COLO829 (cell line): ENCODE data around the gene DISC1.
"Not testable (repeated sequence)": the region's sequence is repeated elsewhere in the genome, so short reads cannot be mapped to it uniquely, and the experiment has no call there.

Experiments
- DNase-seq: peaks from one replicate; pipeline ENCODE4 v3.0.0; 2012; ENCODE audit warnings: low spot score

The DISC1 gene

DNA sequence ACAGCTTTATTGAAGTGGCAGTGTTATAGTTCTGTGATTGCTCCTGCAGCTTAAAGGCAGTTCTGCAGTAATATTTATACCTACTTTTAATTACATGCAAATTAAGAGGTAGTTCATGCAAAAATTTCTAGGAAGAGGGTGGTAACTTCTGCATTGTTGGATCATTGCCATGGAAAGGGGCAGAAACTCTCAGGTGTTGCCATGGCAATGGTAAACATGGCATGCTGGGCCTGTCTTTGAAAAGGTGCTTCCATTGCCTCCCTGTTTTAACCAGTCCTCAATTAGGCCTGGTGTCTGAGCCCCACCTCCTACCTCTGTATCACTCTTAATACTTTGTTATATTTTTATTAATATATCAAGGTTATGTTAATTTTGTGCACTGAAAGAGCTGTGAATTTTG, 104.7 kb downstream of the DISC1 start:
- no peak for DNase-seq

DNA sequence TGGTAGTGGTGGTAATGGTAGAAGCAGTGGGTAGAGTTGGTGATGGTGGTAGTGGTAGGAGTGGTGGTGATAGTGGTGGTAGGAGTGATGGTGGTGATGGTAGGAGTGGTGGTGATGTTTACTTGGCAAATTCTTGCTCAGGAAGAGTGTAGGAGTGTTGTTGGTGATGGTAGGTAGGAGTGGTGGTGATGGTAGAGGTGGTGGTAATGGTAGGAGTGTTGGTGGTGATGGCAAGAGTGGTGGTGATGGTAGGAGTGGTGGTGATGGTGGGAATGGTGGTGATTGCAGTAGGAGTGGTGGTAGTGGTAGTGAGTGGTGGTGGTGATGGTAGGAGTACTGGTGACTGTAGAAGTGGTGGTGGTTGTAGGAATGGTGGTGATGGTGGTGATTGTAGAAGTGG, 106.5 kb downstream of the DISC1 start:
- no peak for DNase-seq

DNA sequence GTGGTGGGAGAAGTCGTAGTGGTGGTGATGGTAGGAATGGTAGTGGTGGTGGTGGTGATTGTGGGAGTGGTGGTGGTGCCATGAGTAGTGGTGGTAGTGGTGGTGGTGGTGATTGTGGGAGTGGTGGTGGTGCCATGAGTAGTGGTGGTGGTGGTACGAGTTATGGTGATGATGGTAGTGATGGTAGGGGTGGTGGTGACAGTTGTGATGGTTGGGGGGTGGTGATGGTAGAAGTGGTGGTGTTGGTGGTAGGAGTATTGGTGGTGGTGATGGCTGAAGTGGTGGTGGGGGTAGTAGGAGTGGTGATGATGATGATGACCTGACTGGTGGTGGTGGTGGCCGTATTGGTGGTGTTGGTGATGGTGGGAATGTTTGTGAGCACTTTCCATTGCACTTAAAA, 107.1 kb downstream of the DISC1 start:
- no peak for DNase-seq

DNA sequence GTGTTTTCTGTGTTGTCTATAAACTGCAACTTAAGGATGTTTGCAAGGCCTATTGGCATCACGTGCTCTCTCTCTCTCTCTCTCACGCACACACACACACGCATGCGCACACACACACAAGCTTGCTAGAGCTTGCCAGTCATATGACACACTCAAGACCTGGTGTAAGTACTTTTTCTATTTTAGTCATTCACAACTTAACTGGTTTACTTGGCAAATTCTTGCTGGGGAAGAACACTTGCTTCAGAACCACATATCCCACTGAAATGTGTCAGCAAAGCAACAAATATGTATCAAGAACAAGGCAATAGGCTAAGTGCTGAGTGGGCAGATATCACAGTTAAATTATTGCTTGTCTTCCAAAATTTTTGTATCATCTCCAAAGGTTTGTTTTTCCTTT, 107.8 kb downstream of the DISC1 start:
- no peak for DNase-seq

DNA sequence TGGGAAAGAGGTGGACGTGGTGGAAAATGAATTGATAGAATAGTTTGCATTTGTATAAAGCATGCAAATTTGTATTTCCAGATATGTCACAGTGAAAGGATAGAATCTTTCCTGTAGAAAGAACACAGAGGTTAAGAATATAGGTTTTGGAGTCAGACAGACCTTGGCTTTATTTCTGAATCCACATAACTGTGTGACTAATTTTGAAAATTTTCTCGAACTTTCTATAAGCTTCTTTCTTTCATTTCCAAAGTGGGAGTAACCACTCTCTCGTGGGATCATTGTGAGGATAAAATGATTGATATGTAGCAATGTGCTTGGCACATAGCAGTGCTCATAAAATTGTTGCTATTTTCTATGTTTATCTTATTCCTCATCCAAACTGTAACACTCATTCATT, 108.8 kb downstream of the DISC1 start:
- DNase-seq = no peak

DNA sequence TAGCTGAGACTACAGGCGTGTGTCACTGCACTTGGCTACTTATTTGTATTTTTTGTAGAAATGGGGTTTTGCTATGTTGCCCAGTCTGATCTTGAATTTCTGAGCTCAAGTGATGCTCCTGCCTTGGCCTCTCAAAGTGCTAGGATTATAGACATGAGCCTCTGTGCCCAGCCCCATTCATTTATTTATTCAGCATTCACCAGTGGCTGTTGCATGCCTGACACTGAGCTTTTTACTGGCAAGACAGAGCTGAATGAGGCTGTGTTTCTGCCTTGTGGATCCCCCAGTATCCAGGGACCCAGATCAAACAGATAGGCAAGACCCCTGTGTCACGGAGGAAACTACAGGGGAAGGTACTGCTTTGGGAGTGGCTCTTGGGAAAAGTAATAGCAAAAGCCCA, 109.4 kb downstream of the DISC1 start:
- DNase-seq = no peak

DNA sequence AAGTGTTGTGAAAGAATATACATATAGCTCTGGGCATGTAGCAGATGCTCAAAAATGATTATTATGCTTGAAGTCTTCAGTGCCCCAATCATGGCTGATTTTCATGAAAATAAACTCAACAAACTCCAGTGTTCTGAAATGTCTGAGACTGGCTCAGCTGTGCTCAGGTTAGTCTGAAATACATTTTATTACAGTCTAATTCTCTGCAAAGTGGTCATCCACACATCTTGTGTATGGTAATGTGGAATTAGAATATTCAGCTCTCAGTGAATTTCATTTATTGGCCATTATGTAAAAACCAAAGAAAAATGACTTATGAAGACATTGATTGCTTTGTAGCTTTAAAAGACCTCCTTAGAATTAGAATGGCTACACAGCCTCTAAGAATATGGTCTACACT, 109.9 kb downstream of the DISC1 start:
- DNase-seq = no peak

DNA sequence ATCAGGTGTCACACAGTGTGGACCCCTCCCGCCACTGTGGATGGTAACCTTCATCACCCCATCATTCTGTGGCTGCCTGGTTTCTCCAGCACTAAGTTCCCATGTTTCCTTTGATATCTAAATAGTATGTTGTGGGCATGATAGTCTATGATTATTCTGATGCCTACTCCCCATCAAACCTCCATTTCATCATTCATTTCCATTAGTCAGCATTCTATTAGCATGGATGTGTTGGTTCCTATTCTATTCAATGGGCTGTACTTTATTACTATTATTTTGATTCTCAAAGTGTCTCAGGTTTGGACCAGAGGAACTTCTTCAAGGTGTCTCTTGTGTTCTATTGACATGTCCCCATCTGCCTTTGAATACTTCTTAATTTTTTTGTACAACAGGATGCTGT, 112.0 kb downstream of the DISC1 start:
- no peak for DNase-seq

DNA sequence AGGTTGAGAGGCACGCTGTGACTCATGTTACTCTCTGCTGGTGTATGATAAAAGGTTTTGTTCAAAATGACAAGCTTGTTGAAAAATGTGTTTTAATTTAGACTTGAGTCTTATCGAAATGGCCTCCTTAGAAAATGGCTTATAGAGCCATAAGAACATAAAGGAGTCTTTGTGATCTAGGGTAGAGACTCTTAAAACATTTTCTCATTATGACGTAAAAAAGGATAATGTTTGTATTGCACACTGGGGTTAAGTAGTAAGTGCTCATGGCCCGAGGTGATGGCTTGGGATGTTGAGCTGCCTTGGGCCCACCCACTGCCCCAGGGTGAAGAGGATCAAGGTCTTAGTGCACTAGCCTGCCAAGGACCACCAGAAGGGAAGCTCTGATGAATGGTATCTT, 117.4 kb downstream of the DISC1 start:
- DNase-seq = peak; percentile 97

DNA sequence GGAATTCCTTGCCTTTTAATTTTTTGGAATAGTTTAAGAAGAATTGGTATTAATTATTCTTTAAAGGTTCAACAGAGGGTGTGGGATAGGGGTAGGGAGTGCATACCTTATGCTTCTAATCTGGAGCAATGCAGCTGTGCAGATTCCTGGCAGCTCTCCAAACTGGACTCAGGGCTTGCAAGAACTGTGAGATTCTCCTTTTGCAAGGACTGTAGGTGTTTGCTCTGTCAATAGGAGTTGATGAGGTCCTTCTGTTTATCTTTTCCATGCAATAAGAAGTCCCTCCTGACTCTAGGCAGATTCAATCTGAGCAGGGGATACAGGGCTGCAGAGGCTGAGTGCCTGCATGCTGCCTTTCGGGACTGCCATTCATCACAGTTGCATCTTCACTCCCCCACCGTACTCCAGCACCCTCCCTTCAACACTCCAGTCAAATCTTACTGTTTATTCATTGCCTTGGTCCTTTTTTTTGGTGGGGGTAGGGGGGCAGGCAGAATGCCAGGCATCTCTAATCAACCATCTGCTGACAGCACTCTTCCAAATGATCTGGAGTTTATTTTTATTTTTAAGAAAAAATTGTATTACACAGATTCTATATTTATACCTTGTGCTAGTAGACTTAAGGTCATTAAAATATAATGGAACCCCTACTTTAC, 122.3 kb downstream of the DISC1 start:
- no peak for DNase-seq

DNA sequence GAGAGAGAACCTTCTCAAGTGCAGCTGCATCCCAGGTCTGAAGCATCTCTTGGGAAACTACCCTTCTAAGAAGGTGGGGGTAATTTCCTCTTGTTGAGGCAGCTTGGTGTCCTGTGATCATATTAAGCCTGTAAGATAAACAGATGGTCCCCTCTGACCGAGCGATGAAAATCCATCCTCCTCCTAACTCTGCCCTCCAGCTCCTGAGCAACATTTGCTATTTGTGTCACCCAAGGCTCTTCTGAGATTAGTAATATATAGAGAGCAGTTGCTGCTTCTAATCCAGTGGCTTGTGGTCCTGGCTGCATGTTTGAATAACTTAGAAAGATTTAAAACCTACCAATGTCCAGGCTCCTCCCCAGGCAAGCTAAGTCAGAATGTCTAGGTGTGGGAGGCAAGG, 123.7 kb downstream of the DISC1 start:
- DNase-seq = no peak

DNA sequence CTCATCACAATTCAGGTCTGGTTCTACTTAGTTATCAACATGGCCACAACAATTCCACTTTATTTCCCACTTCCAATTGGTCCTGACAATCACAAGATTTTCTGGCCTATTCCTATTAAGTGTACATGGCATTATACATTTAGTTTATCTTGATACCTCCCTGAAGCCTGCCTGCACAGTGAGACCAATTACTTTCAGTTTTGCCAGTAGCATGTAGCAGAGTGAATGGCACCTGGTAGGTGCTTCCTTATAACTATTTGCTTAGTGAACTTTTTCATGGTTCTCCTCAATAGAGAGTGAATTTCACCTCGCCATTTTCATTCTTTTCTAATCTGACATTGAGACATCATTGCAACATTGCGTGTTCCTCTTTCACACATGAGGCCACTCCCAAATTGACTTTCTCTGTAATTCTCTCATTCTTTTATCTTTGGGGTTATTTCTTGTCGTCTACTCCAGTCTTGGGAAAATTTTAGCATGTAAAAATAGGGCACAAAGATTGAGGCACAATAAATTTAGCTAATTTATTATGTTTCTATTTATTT, 124.3 kb downstream of the DISC1 start:
- DNase-seq = no peak

DNA sequence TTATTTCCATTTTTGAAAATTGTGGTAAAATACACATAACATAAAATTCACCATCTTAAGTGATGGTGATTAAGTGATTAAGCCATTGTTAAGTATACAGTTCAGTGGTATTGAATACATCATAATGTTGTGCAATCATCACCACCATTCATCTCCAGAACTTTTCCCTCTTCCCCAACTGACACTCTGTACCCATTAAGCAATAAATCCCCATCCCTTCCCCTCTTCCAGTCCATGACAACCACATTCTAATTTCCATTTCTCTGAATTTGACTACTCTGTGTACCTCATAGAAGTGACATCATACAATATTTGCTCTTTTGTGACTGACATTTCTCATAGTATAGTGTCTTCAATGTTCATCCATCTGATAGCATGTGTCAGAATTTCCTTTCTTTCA, 124.8 kb downstream of the DISC1 start:
- DNase-seq = no peak

DNA sequence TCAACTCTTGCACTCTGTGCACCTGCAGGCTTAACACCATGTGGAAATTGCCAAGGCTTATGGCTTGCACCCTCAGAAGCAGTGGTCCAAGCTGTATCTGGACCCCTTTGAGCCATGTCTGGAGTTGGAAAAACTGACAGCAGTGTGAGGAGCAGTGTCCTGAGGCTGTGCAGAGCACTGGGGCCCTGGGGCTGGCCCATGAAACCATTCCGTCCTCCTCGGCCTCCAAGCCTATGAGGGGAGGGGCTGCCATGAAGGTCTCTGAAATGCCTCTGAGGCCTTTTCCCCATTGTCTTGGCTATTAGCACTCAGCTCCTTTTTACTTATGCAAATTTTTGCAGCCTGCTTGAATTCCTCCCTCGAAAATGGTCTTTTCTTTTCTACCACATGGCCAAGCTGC, 126.7 kb downstream of the DISC1 start:
- no peak for DNase-seq

DNA sequence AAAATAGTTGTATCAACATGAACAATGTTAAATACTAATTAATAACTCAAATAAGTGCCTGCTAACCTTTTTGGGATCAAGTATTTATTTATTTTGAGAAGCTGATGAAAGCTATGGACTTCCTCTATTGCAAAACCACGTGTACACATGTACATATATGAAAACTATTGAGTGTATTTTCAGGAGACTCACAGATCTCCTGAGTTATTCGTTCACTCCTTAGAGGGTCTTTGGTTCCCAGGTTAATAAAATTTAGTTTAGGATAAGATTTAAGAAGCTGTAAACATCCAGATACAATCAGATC, 130.5 kb downstream of the DISC1 start:
- DNase-seq = no peak

DNA sequence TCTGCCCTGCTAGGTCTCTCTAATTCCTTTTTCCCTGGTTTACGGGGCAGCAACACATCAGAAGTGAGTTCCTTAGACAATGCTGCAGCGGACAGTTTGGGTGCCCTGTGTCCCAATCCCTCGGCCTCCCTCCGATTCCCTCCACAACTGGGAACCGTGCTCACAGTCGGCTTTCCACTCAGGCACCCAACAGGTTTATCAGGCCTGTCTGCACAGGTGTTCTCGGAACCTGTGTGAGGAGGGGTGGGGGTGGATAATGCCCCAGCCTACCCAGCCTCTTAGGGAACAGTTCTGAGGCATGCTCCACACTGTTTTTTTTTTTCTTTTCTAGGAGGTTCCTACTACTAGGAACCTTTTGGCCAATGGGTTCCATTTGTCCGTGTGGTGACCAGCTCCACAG, 131.2 kb downstream of the DISC1 start:
- DNase-seq = no peak

DNA sequence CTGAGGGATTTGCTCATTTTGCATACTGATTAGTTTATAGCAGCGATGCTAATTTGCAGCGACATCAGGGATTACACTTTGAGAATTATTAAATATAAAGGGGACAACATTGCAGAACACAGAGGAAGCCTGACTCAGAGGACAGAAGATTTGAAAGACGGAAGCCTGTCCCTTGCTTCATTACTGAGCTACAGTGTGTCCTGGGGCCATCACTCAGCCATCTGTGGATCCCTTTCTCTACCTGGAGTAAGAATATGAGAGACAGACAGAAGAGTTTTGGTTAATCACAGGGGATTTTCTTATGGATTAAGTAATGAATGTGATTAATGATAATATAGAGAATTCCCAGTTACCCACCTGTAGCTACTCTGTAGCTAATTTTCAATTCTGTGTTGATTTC, 134.7 kb downstream of the DISC1 start:
- no peak for DNase-seq

DNA sequence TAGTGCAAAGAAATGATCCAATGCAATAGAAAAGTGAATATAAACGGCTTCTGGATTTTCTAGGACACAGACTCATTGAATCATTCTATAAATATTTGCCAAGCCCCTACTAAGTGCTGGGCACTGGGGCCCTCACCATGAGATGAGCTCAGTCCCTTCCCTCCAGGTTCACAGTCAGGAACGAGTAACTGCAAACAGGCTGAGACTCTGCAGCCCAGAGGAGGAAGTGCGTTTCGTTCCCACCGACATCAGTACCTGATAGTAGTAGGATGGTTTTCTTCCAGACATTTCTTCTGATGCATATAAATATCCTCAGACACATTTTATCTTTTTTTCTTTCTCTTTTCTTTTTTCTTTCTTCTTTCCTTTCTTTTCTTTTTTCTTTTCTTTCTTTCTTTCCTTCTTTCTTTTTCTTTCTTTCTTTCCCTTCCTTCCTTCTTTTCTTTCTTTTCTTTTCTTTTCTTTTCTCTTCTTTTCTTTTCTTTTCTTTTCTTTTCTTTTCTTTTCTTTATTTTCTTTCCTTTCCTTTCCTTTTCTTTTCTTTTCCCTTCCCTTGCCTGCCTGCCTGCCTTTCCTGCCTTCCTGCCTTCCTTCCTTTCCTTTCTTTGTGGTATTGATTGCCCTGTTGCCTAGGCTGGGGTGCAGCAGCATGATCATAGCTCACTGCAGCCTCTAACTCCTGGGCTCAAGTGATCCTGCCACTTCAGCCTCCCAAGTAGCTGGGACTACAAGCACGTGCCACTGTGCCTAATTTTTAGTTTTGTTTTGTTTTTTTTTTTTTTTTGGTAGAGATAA, 135.4 kb downstream of the DISC1 start:
- DNase-seq = no peak

DNA sequence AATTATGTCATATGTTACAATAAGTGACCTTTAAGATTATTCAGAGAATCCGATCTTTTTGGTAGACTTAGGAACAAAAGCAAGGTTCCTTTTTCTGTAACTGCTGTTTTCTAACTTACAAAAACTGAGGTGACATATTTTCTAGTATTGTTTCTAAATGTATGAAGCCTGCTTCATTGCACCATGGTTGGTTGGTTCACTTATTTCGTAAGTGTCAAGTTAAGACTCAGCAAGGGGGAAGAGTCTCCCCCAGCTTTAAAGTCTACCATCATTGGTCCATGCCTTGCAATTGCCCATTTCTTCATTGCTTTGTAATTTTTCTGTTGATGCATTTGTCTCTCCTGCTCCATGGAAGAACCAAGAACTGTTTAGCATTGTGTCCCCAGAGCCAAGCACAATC, 136.9 kb downstream of the DISC1 start:
- DNase-seq = no peak

DNA sequence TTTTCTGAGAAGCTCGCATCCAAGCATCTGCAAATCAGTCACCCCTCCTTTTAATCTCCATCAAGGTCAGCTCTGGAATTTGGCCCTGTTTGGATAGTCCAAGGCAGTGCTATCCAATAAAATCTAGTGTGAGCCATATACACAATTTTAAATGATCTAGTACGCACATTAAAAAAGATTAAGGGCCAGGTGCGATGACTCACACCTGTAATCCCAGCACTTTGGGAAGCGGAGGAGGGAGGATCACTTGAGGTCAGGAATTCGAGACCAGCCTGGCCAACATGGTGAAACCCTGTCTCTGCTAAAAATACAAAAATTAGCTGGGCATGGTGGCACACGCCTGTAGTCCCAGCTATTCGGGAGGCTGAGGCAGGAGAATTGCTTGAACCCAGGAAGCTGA, 139.2 kb downstream of the DISC1 start:
- not testable (repeated sequence) for DNase-seq

DNA sequence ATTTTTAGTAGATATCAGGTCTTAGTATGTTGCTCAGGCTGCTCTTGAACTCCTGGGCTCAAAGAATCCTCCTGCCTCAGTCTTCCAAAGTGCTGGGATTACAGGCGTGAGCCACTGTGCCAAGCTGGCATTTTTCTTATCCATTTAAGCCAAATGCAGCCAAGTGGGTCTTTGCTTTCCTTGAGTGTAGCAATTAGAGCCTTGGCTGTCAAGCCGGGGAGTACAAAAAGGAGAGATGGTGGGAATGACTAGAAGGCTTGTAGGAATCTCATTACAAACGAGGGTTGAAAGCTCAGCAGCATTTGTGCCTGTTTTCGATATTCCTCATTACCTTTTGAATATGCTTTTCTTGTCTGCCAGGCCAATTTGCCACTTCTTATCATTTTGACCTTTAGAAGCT, 140.9 kb downstream of the DISC1 start:
- DNase-seq = no peak

DNA sequence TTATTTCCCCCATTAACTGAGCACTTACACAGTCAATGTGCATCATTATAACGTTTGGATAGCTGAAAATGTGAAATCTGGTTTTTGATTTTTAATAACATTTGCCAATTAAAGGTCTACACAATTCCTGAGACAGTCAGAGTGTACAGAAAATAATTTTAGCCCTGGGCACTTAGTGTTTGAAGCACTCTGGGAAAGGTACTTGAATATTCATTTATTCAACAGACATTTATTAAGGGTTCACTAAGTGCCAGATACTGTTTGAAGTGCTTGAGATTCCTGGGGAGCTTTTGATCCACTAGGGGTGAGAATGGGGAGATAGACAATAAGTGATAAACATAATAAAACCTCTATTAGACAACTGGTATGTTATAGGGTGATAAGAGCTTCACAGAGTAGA, 141.8 kb downstream of the DISC1 start:
- no peak for DNase-seq

DNA sequence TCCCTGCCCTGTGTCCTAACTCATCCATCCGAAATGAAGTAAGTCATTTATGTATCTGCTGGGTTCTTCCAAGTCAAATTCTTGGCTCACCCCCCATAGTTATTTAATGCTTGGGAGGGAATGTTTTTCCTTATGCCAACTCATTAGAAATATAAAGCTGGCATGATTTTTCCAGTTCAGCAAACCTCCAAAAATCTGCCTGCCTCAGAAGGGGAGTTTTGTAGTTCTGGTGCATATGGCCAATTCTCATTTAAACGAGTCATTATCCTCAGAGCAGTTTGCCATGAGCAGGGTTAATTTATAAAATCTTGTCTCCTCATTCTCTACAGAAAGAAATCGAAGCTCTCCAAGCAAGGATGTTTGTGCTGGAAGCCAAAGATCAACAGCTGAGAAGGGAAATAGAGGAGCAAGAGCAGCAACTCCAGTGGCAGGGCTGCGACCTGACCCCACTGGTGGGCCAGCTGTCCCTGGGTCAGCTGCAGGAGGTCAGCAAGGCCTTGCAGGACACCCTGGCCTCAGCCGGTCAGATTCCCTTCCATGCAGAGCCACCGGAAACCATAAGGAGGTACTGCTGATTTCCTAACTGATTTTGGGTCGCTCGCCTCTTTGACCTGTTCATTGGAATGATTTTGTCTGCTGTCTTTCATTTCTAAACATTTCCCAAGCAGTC, 144.1 kb downstream of the DISC1 start:
- DNase-seq = no peak
